ENCODE results near the gene TNRC6C.

The TNRC6C gene

GRCh38 chr17:78092794-78093324 is 134.4 kb downstream of the TNRC6C start:
- no peak for DNase-seq (ENCODE audit: extremely low read depth, low read depth)
- no peak for TF ChIP-seq CTCF (IDR thresholded peaks at IDR 0.05; ENCODE audit: low read depth, low read length)

- no peak for TF ChIP-seq CTCF (IDR thresholded peaks at IDR 0.05; ENCODE audit: low read depth, low read length)
- no peak for DNase-seq (ENCODE audit: extremely low read depth, low read depth)
Observed at GRCh38 chr17:78095035-78095434, 136.5 kb downstream of the TNRC6C start.

- TF ChIP-seq CTCF (IDR thresholded peaks at IDR 0.05; ENCODE audit: low read depth, low read length) = no peak
Observed at GRCh38 chr17:78096093-78096492, 137.6 kb downstream of the TNRC6C start.

GRCh38 chr17:78101112-78101511 is 142.6 kb downstream of the TNRC6C start:
- no peak for DNase-seq (ENCODE audit: extremely low read depth, low read depth)
- TF ChIP-seq CTCF (IDR thresholded peaks at IDR 0.05; ENCODE audit: low read depth, low read length) = no peak

More at GRCh38 chr17:78096093-78096492, 137.6 kb downstream of the TNRC6C start:
- no peak for DNase-seq (ENCODE audit: extremely low read depth, low read depth)

- no peak for DNase-seq (ENCODE audit: extremely low read depth, low read depth)
- TF ChIP-seq CTCF (IDR thresholded peaks at IDR 0.05; ENCODE audit: low read depth, low read length) = no peak
Observed at GRCh38 chr17:78101542-78101941, 143.0 kb downstream of the TNRC6C start.

GRCh38 chr17:78103311-78103710 is 144.8 kb downstream of the TNRC6C start:
- TF ChIP-seq CTCF (IDR thresholded peaks at IDR 0.05; ENCODE audit: low read depth, low read length) = no peak
- DNase-seq (ENCODE audit: extremely low read depth, low read depth) = no peak

- no peak for TF ChIP-seq CTCF (IDR thresholded peaks at IDR 0.05; ENCODE audit: low read depth, low read length)
- no peak for DNase-seq (ENCODE audit: extremely low read depth, low read depth)
Observed at GRCh38 chr17:78104540-78104941, 146.0 kb downstream of the TNRC6C start.
